HG03103 (cell line): ENCODE results near the gene BCL2L12.

Experiments
- ATAC-seq: cut with Tn5 transposase; IDR thresholded peaks from one replicate; pipeline ENCODE4 v1.9.1; 2021; ENCODE audit warnings: low read depth; ENCODE audit not compliant: unreplicated experiment

The BCL2L12 gene

GRCh38 chr19:49641688-49642491 lies 23.8 kb upstream of the BCL2L12 start, which contains the start of gene SCAF1:
SCAF1 (plus strand) TSS chr19:49642209; CDS start chr19:49645027, 2,818 bp downstream.
- ATAC-seq: peak; percentile 53

GRCh38 chr19:49642492-49643035 lies 23.2 kb upstream of the BCL2L12 start:
- no peak for ATAC-seq

DNA sequence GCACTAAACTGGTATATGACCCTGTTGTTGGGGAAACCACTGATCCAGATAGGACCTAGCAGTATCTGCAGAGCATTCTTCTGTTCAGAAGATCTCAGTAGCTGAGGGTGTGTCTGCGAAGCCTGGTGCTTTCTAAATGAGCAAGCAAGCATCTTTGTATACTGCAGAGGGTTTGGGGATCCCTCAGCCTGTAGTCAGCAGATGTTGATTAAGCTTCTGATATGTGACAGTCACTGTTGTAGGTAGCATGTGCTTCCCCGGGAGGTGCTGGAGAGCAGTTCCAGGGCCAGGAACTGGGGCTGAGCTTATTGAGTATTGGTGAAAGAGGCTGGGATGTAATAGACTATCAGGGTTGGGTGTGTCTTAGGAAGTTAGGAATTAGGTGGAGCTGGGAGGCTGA lies 22.3 kb upstream of the BCL2L12 start:
- ATAC-seq: no peak

DNA sequence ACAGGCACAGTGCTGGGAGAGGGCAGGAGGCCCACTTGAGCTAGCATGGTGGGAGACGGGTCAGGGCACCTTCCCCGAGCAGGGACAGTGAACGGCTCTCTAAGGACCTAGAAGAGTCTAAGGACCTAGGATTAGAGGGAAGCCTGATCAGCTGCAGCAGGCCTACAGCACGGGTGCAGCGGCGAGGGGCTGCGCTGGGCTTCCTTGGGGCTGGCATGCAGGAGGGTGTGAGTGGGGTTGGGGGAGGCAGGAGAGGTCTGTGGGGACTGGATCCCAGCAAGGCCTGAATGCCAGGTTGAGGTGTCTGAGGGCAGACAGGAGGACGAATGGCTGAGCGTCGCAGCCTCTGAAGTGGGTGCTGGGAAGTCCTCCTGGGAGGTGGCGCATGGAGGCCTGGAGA lies 20.1 kb upstream of the BCL2L12 start:
- ATAC-seq: no peak

DNA sequence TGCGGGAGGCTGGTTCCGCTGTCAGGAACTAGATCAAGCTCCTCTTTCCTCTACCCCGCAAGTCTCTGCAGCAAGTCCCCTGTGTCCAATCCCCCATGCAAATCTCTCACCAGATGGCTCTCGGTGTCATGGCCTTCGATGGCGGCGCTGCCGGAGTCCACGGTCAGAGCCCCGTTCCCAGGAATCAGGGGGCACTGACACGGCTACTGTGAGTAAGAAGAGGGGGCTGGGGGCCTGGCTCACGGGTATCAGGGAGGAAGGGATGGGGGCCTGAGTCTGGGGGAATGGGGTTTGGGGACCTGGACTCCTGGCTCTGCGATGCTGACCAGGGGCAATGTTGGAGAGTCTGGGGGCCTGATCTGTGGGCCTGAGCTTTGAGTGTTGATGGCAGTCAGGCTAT lies 19.7 kb upstream of the BCL2L12 start:
- ATAC-seq: no peak

DNA sequence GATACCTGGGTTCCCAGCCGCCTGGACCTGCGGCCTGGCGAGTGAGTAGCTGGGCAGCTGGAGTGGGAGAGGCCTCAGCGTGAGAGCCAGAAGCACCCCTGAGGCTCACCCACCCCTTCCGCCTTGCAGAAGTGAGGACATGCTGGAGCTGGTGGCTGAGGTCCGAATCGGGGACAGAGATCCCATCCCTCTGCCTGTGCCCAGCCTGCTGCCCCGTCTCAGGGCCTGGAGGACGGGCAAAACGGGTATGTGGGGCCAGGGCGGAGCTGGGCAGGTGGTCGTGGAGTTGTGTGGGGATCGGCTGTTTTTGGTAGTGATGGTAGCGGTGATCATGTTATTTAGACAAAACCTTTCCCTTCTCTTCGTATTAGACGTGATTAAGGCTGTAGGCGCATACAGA lies 19.1 kb upstream of the BCL2L12 start:
- no peak for ATAC-seq

DNA sequence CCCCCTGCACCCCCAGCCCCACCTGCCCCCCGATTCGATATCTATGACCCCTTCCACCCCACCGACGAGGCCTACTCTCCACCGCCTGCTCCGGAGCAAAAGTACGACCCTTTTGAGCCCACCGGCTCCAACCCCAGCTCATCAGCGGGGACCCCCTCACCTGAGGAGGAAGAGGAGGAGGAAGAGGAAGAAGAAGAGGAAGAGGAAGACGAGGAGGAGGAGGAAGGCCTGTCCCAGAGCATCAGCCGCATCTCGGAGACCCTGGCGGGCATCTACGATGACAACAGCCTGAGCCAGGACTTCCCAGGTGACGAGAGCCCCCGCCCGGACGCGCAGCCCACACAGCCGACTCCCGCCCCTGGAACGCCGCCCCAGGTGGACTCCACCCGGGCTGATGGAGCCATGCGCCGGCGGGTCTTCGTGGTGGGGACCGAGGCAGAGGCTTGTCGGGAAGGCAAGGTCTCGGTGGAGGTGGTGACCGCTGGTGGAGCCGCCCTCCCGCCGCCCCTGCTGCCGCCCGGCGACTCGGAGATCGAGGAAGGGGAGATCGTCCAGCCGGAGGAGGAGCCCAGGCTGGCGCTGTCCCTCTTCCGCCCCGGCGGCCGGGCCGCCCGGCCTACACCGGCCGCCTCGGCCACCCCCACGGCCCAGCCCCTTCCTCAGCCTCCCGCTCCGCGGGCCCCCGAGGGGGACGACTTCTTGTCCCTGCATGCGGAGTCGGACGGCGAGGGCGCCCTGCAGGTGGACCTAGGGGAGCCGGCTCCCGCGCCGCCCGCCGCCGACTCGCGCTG lies 14.5 kb upstream of the BCL2L12 start:
- no peak for ATAC-seq

- ATAC-seq: no peak
Observed at GRCh38 chr19:49651820-49652550, 13.7 kb upstream of the BCL2L12 start.

- no peak for ATAC-seq
Observed at GRCh38 chr19:49652551-49653465, 12.9 kb upstream of the BCL2L12 start.

DNA sequence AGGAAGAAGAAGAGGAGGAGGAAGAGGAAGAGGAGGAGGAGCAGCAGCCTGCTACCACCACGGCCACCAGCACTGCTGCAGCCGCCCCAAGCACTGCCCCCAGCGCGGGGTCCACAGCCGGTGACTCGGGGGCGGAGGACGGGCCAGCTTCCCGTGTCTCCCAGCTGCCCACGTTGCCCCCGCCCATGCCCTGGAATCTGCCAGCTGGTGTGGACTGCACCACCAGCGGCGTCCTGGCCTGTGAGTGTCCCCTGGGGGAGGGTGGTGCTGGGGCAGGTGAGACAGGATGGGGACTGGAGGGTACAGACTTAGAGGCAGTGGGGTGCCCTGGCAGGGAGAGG lies 12.3 kb upstream of the BCL2L12 start:
- ATAC-seq: no peak

DNA sequence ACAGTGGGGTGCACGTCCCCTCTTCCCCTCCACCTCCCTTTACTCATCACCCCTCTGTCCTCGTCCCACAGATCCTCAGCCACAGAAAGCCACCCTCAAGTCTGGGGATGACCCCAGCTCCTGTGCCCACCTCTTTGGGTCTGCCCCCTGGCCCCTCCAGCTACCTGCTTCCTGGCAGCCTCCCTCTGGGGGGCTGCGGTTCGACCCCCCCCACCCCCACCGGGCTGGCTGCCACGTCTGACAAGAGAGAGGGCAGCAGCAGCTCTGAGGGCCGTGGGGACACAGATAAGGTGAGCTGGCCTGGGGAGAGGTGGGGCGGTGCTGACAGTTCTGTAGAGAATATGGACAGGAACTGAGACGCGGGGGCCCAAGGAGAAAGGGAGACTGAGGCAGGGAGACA lies 11.2 kb upstream of the BCL2L12 start:
- ATAC-seq: no peak

GRCh38 chr19:49655570-49656455 lies 9.9 kb upstream of the BCL2L12 start:
- no peak for ATAC-seq

GRCh38 chr19:49656456-49657109 lies 9.2 kb upstream of the BCL2L12 start:
- ATAC-seq: no peak

DNA sequence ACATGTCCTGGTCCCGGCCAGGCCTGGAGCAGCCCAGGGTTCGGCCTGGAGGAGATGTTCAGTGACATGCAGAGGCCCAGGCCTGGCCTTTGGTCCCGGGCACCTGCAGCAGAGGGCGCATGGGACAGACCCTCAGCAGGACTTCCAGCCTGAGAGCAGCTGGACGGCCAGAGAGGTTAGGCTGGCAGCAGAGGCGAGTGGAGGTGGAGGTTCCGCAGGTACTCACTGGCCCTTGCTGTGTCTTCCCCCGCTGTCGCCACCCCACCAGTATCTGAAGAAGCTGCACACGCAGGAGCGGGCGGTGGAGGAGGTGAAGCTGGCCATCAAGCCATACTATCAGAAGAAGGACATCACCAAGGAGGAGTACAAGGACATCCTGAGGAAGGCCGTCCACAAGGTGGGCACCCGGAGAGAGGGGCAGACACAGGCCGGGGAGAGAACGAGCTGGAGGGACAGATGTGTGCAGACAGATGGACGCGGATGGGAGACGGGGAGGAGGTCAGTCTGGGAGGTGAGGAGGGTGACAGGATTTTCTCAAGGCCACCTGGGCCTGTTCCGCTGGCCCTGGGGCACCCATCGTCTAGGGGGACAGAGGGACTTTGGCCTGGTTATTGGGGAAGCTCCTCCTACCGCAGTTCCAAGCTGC lies 8.1 kb upstream of the BCL2L12 start:
- ATAC-seq: no peak

DNA sequence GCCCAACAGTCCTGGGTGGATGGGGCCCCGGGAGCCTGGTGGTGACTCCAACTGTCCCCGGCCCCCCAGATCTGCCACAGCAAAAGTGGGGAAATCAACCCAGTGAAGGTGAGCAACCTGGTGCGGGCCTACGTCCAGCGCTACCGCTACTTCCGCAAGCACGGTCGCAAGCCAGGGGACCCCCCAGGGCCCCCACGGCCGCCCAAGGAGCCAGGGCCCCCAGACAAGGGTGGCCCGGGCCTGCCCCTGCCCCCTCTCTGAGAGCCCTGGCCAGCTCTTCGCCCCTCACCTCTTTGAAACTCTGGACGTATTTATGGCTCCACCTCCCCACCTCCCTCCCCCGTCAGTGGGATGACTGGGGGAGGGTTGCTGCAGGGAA lies 7.6 kb upstream of the BCL2L12 start:
- no peak for ATAC-seq

DNA sequence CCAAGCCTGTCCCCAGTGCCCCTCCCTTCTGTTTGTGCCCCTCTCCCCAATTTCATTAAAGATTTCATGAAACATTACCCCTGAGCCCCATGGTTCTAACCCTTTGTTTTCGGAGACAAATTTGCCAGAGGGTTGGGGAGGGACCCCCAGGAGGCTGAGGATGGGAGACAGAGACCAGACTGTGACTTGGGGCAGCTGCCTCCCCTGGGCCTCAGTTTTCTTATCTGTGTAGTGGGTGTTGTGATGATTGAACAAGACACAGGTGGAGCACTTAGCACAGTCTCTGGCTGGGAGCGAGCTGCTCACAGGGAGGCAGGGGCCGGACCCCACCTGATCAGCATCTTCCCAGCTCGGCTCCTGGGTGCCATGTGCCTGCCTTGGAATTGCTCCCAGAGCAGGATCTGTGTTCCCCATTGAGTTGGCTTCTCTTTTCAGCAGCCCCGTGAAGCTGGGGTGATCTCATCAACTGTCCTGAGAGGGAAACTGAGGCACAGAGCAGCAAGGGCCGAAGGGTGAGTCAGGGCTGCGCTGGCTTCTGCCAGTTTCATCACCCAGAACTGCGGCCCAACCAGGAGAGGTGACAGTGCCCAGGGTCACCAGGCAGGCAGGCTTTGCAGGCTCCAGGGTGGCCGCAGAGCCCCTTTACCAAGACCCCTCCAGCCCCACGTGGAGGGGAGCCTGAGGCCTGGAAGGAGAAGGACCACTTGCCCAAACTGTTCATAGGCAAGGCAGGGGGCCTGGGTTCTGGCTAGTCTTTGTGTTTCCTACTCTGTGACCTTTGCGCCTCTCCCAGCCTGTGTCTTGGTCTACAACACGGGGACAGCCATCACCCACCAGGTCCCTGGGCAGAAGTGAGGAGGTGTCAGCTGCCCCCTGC lies 6.9 kb upstream of the BCL2L12 start:
- ATAC-seq: no peak

- ATAC-seq: no peak
Observed at GRCh38 chr19:49660338-49660961, 5.3 kb upstream of the BCL2L12 start.
